ENCODE data around the gene THAP10.

The THAP10 gene

GRCh38 chr15:70853318-70853972, 38.8 kb downstream of the THAP10 start:
- no peak for DNase-seq

- DNase-seq, result no peak
Observed at GRCh38 chr15:70852501-70853317, 39.5 kb downstream of the THAP10 start.

GRCh38 chr15:70851889-70852288, 40.3 kb downstream of the THAP10 start:
- no peak for DNase-seq

- DNase-seq, result no peak
Observed at GRCh38 chr15:70845602-70846360, 46.5 kb downstream of the THAP10 start.

- DNase-seq, result no peak
Observed at GRCh38 chr15:70837476-70837875, 54.8 kb downstream of the THAP10 start.

- DNase-seq, result no peak
Observed at GRCh38 chr15:70835841-70836240, 56.4 kb downstream of the THAP10 start.

GRCh38 chr15:70835415-70835814, 56.8 kb downstream of the THAP10 start:
- no peak for DNase-seq

GRCh38 chr15:70834999-70835398, 57.2 kb downstream of the THAP10 start:
- DNase-seq, result no peak

GRCh38 chr15:70833861-70834765, 58.1 kb downstream of the THAP10 start:
- no peak for DNase-seq

GRCh38 chr15:70833422-70833821, 58.8 kb downstream of the THAP10 start:
- DNase-seq, result no peak

- no peak for DNase-seq
Observed at GRCh38 chr15:70832176-70832575, 60.1 kb downstream of the THAP10 start.

Data from CD4-positive, alpha-beta T cell treated with Interleukin-10 for 1 hour (primary cell).